ENCODE results near the gene RPS6KL1.

RPS6KL1 gene

GRCh38 chr14:74951443-74952179, 28.6 kb upstream of the RPS6KL1 start:
- DNase-seq, result no peak

- peak; percentile 9 for DNase-seq
Measured at GRCh38 chr14:74950795-74951442, 27.9 kb upstream of the RPS6KL1 start.

- no peak for DNase-seq
Measured at GRCh38 chr14:74949859-74950573, 27.0 kb upstream of the RPS6KL1 start.

GRCh38 chr14:74949191-74949601, 26.1 kb upstream of the RPS6KL1 start:
- DNase-seq, result no peak

- DNase-seq, result no peak
Measured at GRCh38 chr14:74948228-74949175, 25.4 kb upstream of the RPS6KL1 start.

- DNase-seq, result no peak
Measured at GRCh38 chr14:74947353-74948227, 24.5 kb upstream of the RPS6KL1 start.

GRCh38 chr14:74946659-74947281, 23.7 kb upstream of the RPS6KL1 start:
- DNase-seq, result peak; percentile 53

- peak; percentile 83 for DNase-seq
Measured at GRCh38 chr14:74945852-74946658, 23.0 kb upstream of the RPS6KL1 start.

- DNase-seq, result peak; percentile 72
Measured at GRCh38 chr14:74945261-74945851, 22.3 kb upstream of the RPS6KL1 start.

- DNase-seq, result no peak
Measured at GRCh38 chr14:74942608-74943007, 19.5 kb upstream of the RPS6KL1 start.

- no peak for DNase-seq
Measured at GRCh38 chr14:74942181-74942580, 19.1 kb upstream of the RPS6KL1 start.

- peak; percentile 8 for DNase-seq
Measured at GRCh38 chr14:74941676-74942097, 18.6 kb upstream of the RPS6KL1 start.

GRCh38 chr14:74940956-74941565, 18.0 kb upstream of the RPS6KL1 start:
- no peak for DNase-seq

- DNase-seq, result no peak
Measured at GRCh38 chr14:74938531-74939495, 15.8 kb upstream of the RPS6KL1 start.

- DNase-seq, result no peak
Measured at GRCh38 chr14:74937171-74937570, 14.1 kb upstream of the RPS6KL1 start.

- no peak for DNase-seq
Measured at GRCh38 chr14:74936731-74937130, 13.7 kb upstream of the RPS6KL1 start.

- DNase-seq, result no peak
Measured at GRCh38 chr14:74936151-74936550, 13.1 kb upstream of the RPS6KL1 start.

GRCh38 chr14:74935360-74935680, 12.3 kb upstream of the RPS6KL1 start:
- DNase-seq, result no peak

All from DMS53 (cell line).